Measurements from ENCODE around the gene NHSL1.

DNA sequence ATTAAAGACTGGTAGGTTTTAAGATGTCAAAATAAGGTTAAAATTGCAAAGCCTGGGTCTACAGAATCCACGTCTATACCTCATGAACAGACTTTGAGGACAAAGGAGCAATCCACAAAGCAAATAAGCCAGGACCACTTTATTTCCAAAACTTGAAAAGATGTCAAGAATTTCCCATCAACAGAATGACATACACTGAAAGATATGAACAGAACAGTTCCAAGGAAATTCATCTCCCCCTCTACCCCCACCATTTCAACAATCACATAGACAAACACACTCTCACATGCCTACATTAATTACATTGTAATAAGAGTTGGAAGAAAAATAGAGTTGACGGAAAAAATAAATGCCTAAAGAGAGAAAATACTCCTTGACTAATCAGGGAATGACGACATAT is 45.2 kb upstream of the NHSL1 start:
- TF ChIP-seq EZH2phosphoT487 (conservative IDR thresholded peaks at IDR 0.05; ENCODE audit: low read length): no peak
- TF ChIP-seq, protein P1, sequence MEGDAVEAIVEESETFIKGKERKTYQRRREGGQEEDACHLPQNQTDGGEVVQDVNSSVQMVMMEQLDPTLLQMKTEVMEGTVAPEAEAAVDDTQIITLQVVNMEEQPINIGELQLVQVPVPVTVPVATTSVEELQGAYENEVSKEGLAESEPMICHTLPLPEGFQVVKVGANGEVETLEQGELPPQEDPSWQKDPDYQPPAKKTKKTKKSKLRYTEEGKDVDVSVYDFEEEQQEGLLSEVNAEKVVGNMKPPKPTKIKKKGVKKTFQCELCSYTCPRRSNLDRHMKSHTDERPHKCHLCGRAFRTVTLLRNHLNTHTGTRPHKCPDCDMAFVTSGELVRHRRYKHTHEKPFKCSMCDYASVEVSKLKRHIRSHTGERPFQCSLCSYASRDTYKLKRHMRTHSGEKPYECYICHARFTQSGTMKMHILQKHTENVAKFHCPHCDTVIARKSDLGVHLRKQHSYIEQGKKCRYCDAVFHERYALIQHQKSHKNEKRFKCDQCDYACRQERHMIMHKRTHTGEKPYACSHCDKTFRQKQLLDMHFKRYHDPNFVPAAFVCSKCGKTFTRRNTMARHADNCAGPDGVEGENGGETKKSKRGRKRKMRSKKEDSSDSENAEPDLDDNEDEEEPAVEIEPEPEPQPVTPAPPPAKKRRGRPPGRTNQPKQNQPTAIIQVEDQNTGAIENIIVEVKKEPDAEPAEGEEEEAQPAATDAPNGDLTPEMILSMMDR (IDR thresholded peaks at IDR 0.05; ENCODE audit: insufficient read depth, low read length, poor library complexity, severe bottlenecking): no peak
